ENCODE results near the gene TBC1D22B. TPM values are rescaled to one million over a fixed set of nuclear protein-coding genes. Genes with fewer than 3 reads are reported as not detected.

The TBC1D22B gene
- total and polyA plus RNA-seq, 2 of the 13 experiments (the other 11 are each of a cell fraction or from before 2014, with no cell fraction given) = 9.7 to 12.9 TPM

GRCh38 chr6:37207903-37208456 is 49.6 kb upstream of the TBC1D22B start (continued):
- TF ChIP-seq MLXIP (CRISPR knock-in tag; IDR thresholded peaks at IDR 0.05; ENCODE audit: borderline replicate concordance) (no peak), TFE3 (CRISPR knock-in tag; IDR thresholded peaks at IDR 0.05) (no peak), ZNF580 (CRISPR knock-in tag; IDR thresholded peaks at IDR 0.05; ENCODE audit: borderline replicate concordance, low read depth) (peak; percentile 77; the same call in 1 of the 2 replicates), SAP130 (CRISPR knock-in tag; IDR thresholded peaks at IDR 0.05; ENCODE audit: low read depth) (peak; percentile 46), MAZ (IDR thresholded peaks at IDR 0.05; ENCODE audit: borderline replicate concordance, low read depth, low read length) (no peak), MAZ (CRISPR knock-in tag; IDR thresholded peaks at IDR 0.05; ENCODE audit: low read depth) (no peak; the same call in 1 of the 2 replicates), MBD4 (IDR thresholded peaks at IDR 0.05; ENCODE audit: borderline replicate concordance, low read length) (no peak), CREM (IDR thresholded peaks at IDR 0.05) (no peak), CREM (CRISPR knock-in tag; IDR thresholded peaks at IDR 0.05) (no peak), TCF7L2 (IDR thresholded peaks at IDR 0.05; ENCODE audit: low read depth, low read length) (no peak), TP53 (CRISPR knock-in tag; conservative IDR thresholded peaks at IDR 0.05) (no peak), PHF20 (CRISPR knock-in tag; IDR thresholded peaks at IDR 0.05) (no peak), ZBTB7B (CRISPR knock-in tag; IDR thresholded peaks at IDR 0.05) (no peak), PAF1 (CRISPR knock-in tag; IDR thresholded peaks at IDR 0.05) (no peak), FOXO4 (CRISPR knock-in tag; conservative IDR thresholded peaks at IDR 0.05) (no peak), ZNF598 (CRISPR knock-in tag; IDR thresholded peaks at IDR 0.05; ENCODE audit: borderline replicate concordance) (no peak), CENPBD1 (CRISPR knock-in tag; IDR thresholded peaks at IDR 0.05; ENCODE audit: borderline replicate concordance, low read depth) (no peak), TCF12 (IDR thresholded peaks at IDR 0.05) (no peak), TCF12 (CRISPR knock-in tag; IDR thresholded peaks at IDR 0.05) (no peak), ZNF780A (CRISPR knock-in tag; IDR thresholded peaks at IDR 0.05) (no peak), ZNF543 (CRISPR knock-in tag; IDR thresholded peaks at IDR 0.05) (no peak)

Measured in HepG2 (cell line).